Smooth muscle cell (in vitro differentiated cells): ENCODE results near the gene LIN52. TPM values are rescaled to one million over a fixed set of nuclear protein-coding genes. Genes with fewer than 3 reads are reported as not detected.
A peak's percentile ranks its signal among the peaks of the same experiment; 100 is the strongest.

Source experiments
- DNase-seq: peaks from one replicate; lab custom pipeline; 2025; ENCODE audit not compliant: unreplicated experiment; lab: John Stamatoyannopoulos, UW
- H2AFZ ChIP-seq: fragments of 200-600 bp; sonication (generic); 2 replicates; pipeline ENCODE4 v1.6.0; 2016; ENCODE audit warnings: antibody characterized with exemption, low read depth, mild to moderate bottlenecking
- H3F3A ChIP-seq: fragments of 200-600 bp; sonication (generic); 2 replicates; pipeline ENCODE4 v1.6.0; 2017; ENCODE audit warnings: antibody characterized with exemption, low read depth
- H3K27ac ChIP-seq: fragments of 200-600 bp; sonication (generic); 2 replicates; pipeline ENCODE4 v1.5.1; 2016; ENCODE audit warnings: low read depth, mild to moderate bottlenecking
- H3K27me3 ChIP-seq: fragments of 200-600 bp; sonication (generic); 2 replicates; pipeline ENCODE4 v1.6.1; 2016; ENCODE audit warnings: low read depth, mild to moderate bottlenecking
- H3K36me3 ChIP-seq: fragments of 200-600 bp; sonication (generic); 2 replicates; pipeline ENCODE4 v1.5.1; 2016; ENCODE audit warnings: low read depth
- H3K4me1 ChIP-seq: fragments of 200-600 bp; sonication (generic); 2 replicates; pipeline ENCODE4 v1.5.1; 2016; ENCODE audit warnings: low read depth
- H3K4me2 ChIP-seq: fragments of 200-600 bp; sonication (generic); 2 replicates; pipeline ENCODE4 v1.6.0; 2016; ENCODE audit warnings: mild to moderate bottlenecking
- H3K4me3 ChIP-seq: fragments of 200-600 bp; sonication (generic); 2 replicates; pipeline ENCODE4 v1.5.1; 2016; ENCODE audit warnings: mild to moderate bottlenecking
- H3K79me2 ChIP-seq: fragments of 200-600 bp; sonication (generic); 2 replicates; pipeline ENCODE4 v1.6.0; 2016; ENCODE audit warnings: low read depth, mild to moderate bottlenecking
- H3K9ac ChIP-seq: fragments of 200-600 bp; sonication (generic); 2 replicates; pipeline ENCODE4 v1.6.0; 2016; ENCODE audit warnings: low read depth
- H3K9me3 ChIP-seq: fragments of 200-600 bp; sonication (generic); replicated peaks from 2 replicates; pipeline ENCODE4 v1.5.1; 2016; ENCODE audit warnings: low read depth
- H4K20me1 ChIP-seq: fragments of 200-600 bp; sonication (generic); 2 replicates; pipeline ENCODE4 v1.6.0; 2016; ENCODE audit warnings: low read depth
- CTCF ChIP-seq: fragments of 200-600 bp; sonication (generic); IDR thresholded peaks from 2 replicates; pipeline ENCODE4 v1.5.1; 2017; ENCODE audit warnings: borderline replicate concordance, mild to moderate bottlenecking, antibody characterized with exemption; ENCODE audit not compliant: insufficient read depth, poor library complexity, severe bottlenecking
- WGBS: methylation state at CpG from one replicate; pipeline ENCODE4 v1.1.7; 2016; ENCODE audit warnings: low lambda C conversion rate; 5-methylcytosine and 5-hydroxymethylcytosine counted together
- polyA plus RNA-seq: library from polyadenylated mRNA; unstranded; fragments of >200 nt; fragmentation: Nextera tagmentation; extraction: Ambion mirVana; gene quantifications from 2 replicates; pipeline ENCODE4 v1.2.1, GENCODE V29; 2016
- total RNA-seq: library from RNA; depleted of rRNA; stranded (reverse); fragments of >200 nt; gene quantifications from 2 replicates; pipeline ENCODE4 v1.2.3, GENCODE V29; 2014

The LIN52 gene
- total and polyA plus RNA-seq, 2 experiments from 2014 or later = 16.1 to 17.8 TPM

GRCh38 chr14:74148705-74149104 lies 63.9 kb downstream of the LIN52 start:
- Histone ChIP-seq H3K79me2 (no peaks in the 10 kb centered on the region), H3K27me3 (peaks cover 12% of the 10 kb centered on the region), H3K9me3 (no peaks in the 10 kb centered on the region), H4K20me1 (peaks cover 3% of the 10 kb centered on the region), H3K4me3 (no peak overlapping the region), H3F3A (no peaks in the 10 kb centered on the region), H2AFZ (no peak overlapping the region), H3K27ac (no peak overlapping the region), H3K9ac (no peak overlapping the region), H3K36me3 (no peaks in the 10 kb centered on the region), H3K4me2 (no peak overlapping the region), H3K4me1 (no peaks in the 10 kb centered on the region)
- no peak for TF ChIP-seq CTCF
- 86% methylated on average over 2 of the region's 2 CpGs for WGBS
- DNase-seq = no peak

GRCh38 chr14:74155287-74155686 lies 70.5 kb downstream of the LIN52 start:
- Histone ChIP-seq H3K36me3 (no peaks in the 10 kb centered on the region), H3K27ac (no peak overlapping the region), H3F3A (no peaks in the 10 kb centered on the region), H3K79me2 (no peaks in the 10 kb centered on the region), H4K20me1 (peaks cover 22% of the 10 kb centered on the region), H3K9ac (no peak overlapping the region), H3K4me2 (peak overlapping the region; percentile 31), H3K9me3 (no peaks in the 10 kb centered on the region), H3K4me3 (no peak overlapping the region), H3K4me1 (peaks cover 17% of the 10 kb centered on the region), H2AFZ (no peak overlapping the region), H3K27me3 (no peaks in the 10 kb centered on the region)
- no peak for TF ChIP-seq CTCF
- 61% methylated on average over 6 of the region's 6 CpGs for WGBS
- DNase-seq = no peak

- no peaks in the 10 kb centered on the region for H3K9me3 ChIP-seq
- no peaks in the 10 kb centered on the region for H3K79me2 ChIP-seq
- DNase-seq = no peak
- H4K20me1 ChIP-seq = peaks cover 22% of the 10 kb centered on the region
- WGBS = 25% methylated on average over 1 of the region's 1 CpG
- H3K4me3 ChIP-seq = no peak overlapping the region
- H3K4me1 ChIP-seq = peaks cover 17% of the 10 kb centered on the region
- no peaks in the 10 kb centered on the region for H3K27me3 ChIP-seq
- TF ChIP-seq CTCF = no peak
- no peak overlapping the region for H2AFZ ChIP-seq
- no peaks in the 10 kb centered on the region for H3F3A ChIP-seq
- peak overlapping the region; percentile 31 for H3K4me2 ChIP-seq
- H3K36me3 ChIP-seq = no peaks in the 10 kb centered on the region
- no peak overlapping the region for H3K27ac ChIP-seq
- no peak overlapping the region for H3K9ac ChIP-seq
Measured at GRCh38 chr14:74155749-74156148, 71.0 kb downstream of the LIN52 start.

GRCh38 chr14:74160763-74161162 lies 76.0 kb downstream of the LIN52 start:
- Histone ChIP-seq H3K4me3 (no peak overlapping the region), H3K36me3 (no peaks in the 10 kb centered on the region), H3K27ac (no peak overlapping the region), H3K27me3 (no peaks in the 10 kb centered on the region), H2AFZ (no peak overlapping the region), H3K4me2 (no peak overlapping the region), H3K79me2 (no peaks in the 10 kb centered on the region), H3K9ac (no peak overlapping the region), H3F3A (no peaks in the 10 kb centered on the region), H3K4me1 (no peaks in the 10 kb centered on the region), H4K20me1 (peaks cover 2% of the 10 kb centered on the region), H3K9me3 (no peaks in the 10 kb centered on the region)
- no peak for TF ChIP-seq CTCF
- DNase-seq = no peak
- WGBS = 56% methylated on average over 2 of the region's 2 CpGs
